PC-3 (cell line): Measurements from ENCODE around the gene MEX3A.

Experiments
- CTCF ChIP-seq: fragments of 300-600 bp; sonication (generic); conservative IDR thresholded peaks from 2 replicates; pipeline ENCODE4 v1.5.1; 2017; ENCODE audit warnings: antibody characterized with exemption, low read depth, mild to moderate bottlenecking, low read length
- EZH2phosphoT487 ChIP-seq: fragments of 300-600 bp; sonication (generic); IDR thresholded peaks from 2 replicates; pipeline ENCODE4 v1.6.1; 2018; ENCODE audit warnings: mild to moderate bottlenecking, antibody characterized with exemption, low read length, borderline replicate concordance

GRCh38 chr1:156077430-156077760, 4.9 kb downstream of the MEX3A start:
- TF ChIP-seq CTCF (no peak), EZH2phosphoT487 (no peak)
